Left lung (tissue), 10 donors: ENCODE data around the gene SRGN. TPM values are rescaled to one million over a fixed set of nuclear protein-coding genes. Genes with fewer than 3 reads are reported as not detected.

Source experiments
- ATAC-seq: fragments of 200-7000 bp; cut with Tn5 transposase; one replicate; pipeline ENCODE4 v1.9.1; 2020; ENCODE audit warnings: moderate library complexity
- DNase-seq, 4 donors: peaks; one replicate each; pipeline ENCODE4 v3.0.0-alpha.2; 2013 to 2020
- H3K27ac ChIP-seq, 2 donors: fragments of 200-600 bp; sonication (generic) in 1 of 2; one replicate each; pipeline versions ENCODE4 v1.5.0 to v1.8.0; 2020 to 2021
- H3K27me3 ChIP-seq, 2 donors: fragments of 200-600 bp; sonication (generic) in 1 of 2; one replicate each; pipeline versions ENCODE4 v1.5.0 to v1.8.0; 2020 to 2021
- H3K36me3 ChIP-seq, 2 donors: fragments of 200-600 bp; sonication (generic) in 1 of 2; one replicate each; pipeline versions ENCODE4 v1.5.0 to v1.8.0; 2020 to 2021
- H3K4me1 ChIP-seq, 2 donors: fragments of 200-600 bp; one replicate each; pipeline ENCODE4 v1.8.0; 2021
- H3K4me3 ChIP-seq, 2 donors: fragments of 200-600 bp; sonication (generic) in 1 of 2; one replicate each; pipeline versions ENCODE4 v1.5.0 to v1.8.0; 2020 to 2021; ENCODE audit warnings: mild to moderate bottlenecking in 1 of 2
- H3K9me3 ChIP-seq, 2 donors: fragments of 200-600 bp; sonication (generic) in 1 of 2; one replicate each; pipeline versions ENCODE4 v1.5.0 to v1.8.0; 2020 to 2021
- intact Hi-C, 2 donors: fragments of 100-400 bp; cut with DNase I; formaldehyde crosslinking; loops; one replicate each; pipeline versions ENCODE4 v1.11.2 to v1.14.2; 2022
- polyA plus RNA-seq, 6 donors: library from polyadenylated mRNA; unstranded; fragments of 120-200 nt; gene quantifications; one replicate each; pipeline ENCODE4 v1.2.1, GENCODE V29; 2013; ENCODE audit not compliant: insufficient read length in 6 of 6
- total RNA-seq, 2 donors: library from RNA; stranded (reverse); fragmentation: NEBNext Ultra II Directional; extraction: Animal tissue kit (Norgen Biotek cat#: 25700); gene quantifications; one replicate each; pipeline ENCODE4 v1.2.1, GENCODE V29; 2021
- TF ChIP-seq, protein P1 (sequence below), 2 donors: fragments of 200-600 bp; sonication (generic) in 1 of 2; IDR thresholded peaks; one replicate each; pipeline versions ENCODE4 v1.5.0 to v1.8.0; 2021; ENCODE audit warnings: antibody characterized with exemption in 2 of 2
- donor health status: DM: no; HTN: yes; CAD: no.
- donor health status: DM: no; HTN: no; CAD: no.

SRGN gene
- total and polyA plus RNA-seq, 8 donors, result 25.7 to 533 (median 36.1) TPM

DNA sequence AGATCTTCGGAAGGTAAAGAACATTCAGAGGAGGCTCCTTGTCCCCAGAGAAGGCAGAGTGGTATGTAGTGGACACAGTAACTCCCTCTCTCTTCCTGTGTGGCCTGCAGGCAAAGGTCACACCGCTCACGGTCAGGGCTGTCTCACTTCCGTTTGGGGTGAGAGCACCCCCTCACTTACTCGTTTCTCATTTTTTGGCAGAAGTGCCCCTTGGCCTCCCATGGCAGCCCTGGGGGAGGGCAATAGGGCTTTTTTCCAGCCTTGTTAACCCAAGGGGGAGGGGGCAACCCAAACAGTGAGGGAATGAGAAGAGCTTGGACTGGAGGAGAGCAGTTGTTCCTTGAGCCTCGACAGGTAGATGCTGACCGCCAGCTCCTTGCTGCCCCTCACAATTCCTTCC is 31.8 kb upstream of the SRGN start:
- Histone ChIP-seq H3K27me3 (no peaks in the 10 kb centered on the region), H3K4me3 (no peak overlapping the region), H3K27ac (peak overlapping the region; percentile 61 to 86), H3K4me1 (peaks cover 0 to 92% of the 10 kb centered on the region in 2 donors), H3K9me3 (no peaks in the 10 kb centered on the region), H3K36me3 (no peaks in the 10 kb centered on the region)
- intact Hi-C loops, result no loop called here
- peak in 2 of 4 donors; percentile 74 to 83 for DNase-seq
- ATAC-seq, result peak; percentile 53
- TF ChIP-seq, protein P1, sequence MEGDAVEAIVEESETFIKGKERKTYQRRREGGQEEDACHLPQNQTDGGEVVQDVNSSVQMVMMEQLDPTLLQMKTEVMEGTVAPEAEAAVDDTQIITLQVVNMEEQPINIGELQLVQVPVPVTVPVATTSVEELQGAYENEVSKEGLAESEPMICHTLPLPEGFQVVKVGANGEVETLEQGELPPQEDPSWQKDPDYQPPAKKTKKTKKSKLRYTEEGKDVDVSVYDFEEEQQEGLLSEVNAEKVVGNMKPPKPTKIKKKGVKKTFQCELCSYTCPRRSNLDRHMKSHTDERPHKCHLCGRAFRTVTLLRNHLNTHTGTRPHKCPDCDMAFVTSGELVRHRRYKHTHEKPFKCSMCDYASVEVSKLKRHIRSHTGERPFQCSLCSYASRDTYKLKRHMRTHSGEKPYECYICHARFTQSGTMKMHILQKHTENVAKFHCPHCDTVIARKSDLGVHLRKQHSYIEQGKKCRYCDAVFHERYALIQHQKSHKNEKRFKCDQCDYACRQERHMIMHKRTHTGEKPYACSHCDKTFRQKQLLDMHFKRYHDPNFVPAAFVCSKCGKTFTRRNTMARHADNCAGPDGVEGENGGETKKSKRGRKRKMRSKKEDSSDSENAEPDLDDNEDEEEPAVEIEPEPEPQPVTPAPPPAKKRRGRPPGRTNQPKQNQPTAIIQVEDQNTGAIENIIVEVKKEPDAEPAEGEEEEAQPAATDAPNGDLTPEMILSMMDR (IDR thresholded peaks at IDR 0.05), result no peak

DNA sequence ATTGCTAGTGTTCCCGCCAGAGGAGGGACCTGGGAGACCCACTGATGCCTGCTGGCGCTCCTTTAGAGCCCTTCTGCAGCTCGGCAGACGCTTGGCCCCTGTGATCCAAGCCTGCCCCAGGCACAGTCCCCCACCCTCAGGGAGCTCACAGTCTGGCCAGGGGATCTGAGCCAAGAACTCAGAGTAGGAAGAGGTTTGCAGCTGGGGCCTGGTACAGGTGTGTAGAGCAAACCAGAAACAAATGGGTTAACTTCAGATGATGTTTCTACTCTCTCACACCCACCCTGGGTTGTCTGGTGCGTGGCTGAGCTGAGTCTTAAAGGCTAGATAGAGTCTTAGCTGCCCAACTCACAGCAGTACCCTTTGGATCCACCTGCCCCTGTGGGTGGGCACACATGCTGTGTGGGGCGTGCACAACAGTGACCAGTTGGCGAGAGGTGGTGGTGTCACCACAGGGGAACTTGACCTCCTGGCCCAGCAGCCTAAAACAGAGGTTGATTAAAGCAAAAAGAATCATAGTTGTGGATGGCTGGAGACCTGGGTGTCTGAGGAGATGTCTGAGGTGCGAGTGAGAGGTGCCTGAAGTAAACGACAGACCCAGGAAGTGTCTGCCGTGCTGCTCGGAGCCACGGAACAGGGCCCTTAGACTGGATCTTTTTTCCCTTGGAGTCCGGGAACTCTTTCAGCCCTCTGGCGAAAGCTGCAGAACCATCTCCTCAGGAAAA is 31.2 kb upstream of the SRGN start:
- no peak for DNase-seq
- H3K4me1 ChIP-seq, result peaks cover under 1 to 92% of the 10 kb centered on the region in 2 donors
- no peaks in the 10 kb centered on the region for H3K27me3 ChIP-seq
- intact Hi-C loops, result no loop called here
- no peak for ATAC-seq
- TF ChIP-seq, protein P1 (IDR thresholded peaks at IDR 0.05), result no peak
- H3K9me3 ChIP-seq, result no peaks in the 10 kb centered on the region
- peak overlapping the region; percentile 61 to 86 for H3K27ac ChIP-seq
- no peak overlapping the region for H3K4me3 ChIP-seq
- H3K36me3 ChIP-seq, result no peaks in the 10 kb centered on the region

DNA sequence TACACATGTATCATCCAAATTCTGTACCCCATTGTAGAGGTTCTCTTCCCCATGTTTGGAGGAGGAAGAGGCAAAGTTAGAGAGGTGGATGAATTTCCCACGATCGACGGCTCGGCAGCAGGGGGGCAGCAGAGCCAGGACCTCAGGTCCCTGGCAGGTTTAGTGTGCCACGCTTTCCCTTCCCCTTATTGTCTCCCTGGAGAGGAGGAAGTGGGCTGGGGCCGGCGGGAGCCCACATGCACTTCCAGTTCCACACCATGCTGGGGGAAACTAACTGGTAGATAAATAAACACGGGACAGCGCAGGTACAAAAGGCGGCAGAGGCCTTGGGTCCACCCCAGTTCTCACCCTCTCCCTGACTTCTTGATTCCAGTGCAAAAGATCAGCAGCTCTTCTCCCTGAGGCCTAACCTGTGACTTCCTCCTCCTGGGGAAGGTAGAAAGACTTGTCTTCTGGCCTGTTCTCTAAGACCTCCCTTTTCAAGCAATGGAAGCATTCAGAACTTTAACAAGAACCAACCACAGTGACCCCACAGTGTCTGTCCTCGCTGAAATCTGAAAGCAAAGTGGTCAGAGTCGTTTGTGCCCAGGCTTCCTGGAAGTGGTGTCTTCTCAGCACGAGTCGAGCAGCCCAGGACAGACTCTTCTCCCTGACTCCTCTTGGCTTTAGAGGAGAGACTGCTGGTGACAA is 30.5 kb upstream of the SRGN start:
- no peaks in the 10 kb centered on the region for H3K36me3 ChIP-seq
- H3K4me3 ChIP-seq, result no peak overlapping the region
- ATAC-seq (peak; percentile 31), DNase-seq (peak in 2 of 4 donors; percentile 80 to 91)
- H3K9me3 ChIP-seq, result no peaks in the 10 kb centered on the region
- peaks cover 6 to 92% of the 10 kb centered on the region in 2 donors for H3K4me1 ChIP-seq
- peak overlapping the region; percentile 61 to 86 for H3K27ac ChIP-seq
- H3K27me3 ChIP-seq, result no peaks in the 10 kb centered on the region
- TF ChIP-seq, protein P1 (IDR thresholded peaks at IDR 0.05), result no peak
- intact Hi-C loops, result no loop called here

DNA sequence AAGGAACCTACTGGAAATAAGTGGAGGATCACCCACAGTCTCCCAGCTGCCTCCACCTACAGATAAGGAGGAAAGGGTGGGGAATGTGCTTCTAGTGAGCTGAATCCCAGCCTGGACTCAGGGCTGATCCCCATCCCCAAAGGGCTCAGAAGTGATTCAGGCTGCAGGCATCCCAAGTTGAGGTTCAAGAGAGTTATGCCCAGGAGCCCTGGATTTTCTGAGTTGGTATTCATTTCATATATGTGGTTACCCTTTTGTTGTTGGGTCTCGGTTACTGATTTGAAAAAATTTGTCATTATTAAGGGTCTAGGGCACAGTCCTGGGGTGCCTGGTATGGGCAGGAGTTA is 30.0 kb upstream of the SRGN start:
- H3K9me3 ChIP-seq, result no peaks in the 10 kb centered on the region
- TF ChIP-seq, protein P1 (IDR thresholded peaks at IDR 0.05), result no peak
- no peaks in the 10 kb centered on the region for H3K36me3 ChIP-seq
- ATAC-seq (no peak), DNase-seq (no peak)
- peak overlapping the region; percentile 61 to 86 for H3K27ac ChIP-seq
- intact Hi-C loops, result no loop called here
- H3K4me3 ChIP-seq, result no peak overlapping the region
- H3K27me3 ChIP-seq, result no peaks in the 10 kb centered on the region
- H3K4me1 ChIP-seq, result peaks cover 6 to 92% of the 10 kb centered on the region in 2 donors

DNA sequence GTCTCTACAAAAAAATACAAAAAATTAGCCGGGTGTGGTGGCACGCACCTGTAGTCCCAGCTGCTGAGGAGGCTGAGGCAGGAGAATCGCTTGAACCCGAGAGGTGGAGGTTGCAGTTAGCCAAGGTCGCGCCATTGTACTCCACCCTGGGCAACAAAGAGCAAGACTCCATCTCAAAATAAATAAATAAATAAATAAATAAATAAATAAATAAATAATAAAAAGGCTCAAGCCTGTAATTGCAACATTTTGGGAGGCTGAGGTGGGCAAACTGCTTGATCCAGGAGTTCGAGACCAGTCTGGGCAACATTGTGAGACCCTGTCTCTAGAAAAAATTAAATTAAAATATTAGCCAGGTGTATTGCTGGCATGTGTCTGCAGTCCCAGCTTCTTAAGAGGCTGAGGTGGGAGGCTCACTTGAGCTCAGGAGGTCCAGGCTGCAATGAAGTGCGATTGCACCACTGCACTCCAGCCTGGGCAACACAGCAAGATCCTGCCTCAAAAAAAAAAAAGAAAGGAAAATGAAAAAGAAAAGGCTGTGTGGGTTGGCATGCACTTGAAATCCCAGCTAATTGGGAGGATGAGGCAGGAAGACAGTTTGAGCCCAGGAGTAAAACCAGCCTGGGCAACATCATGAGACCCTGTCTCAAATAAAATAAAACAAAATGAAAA is 27.6 kb upstream of the SRGN start:
- peak overlapping the region in 1 of 2 donors; percentile 99 for H3K27ac ChIP-seq
- TF ChIP-seq, protein P1 (IDR thresholded peaks at IDR 0.05), result no peak

More for the DNA sequence above, 27.6 kb upstream of the SRGN start:
- intact Hi-C loops, result no loop called here
- DNase-seq (no peak), ATAC-seq (no peak)
- peaks cover 6 to 100% of the 10 kb centered on the region in 2 donors for H3K4me1 ChIP-seq
- no peaks in the 10 kb centered on the region for H3K36me3 ChIP-seq
- H3K9me3 ChIP-seq, result no peaks in the 10 kb centered on the region
- no peak overlapping the region for H3K4me3 ChIP-seq
- H3K27me3 ChIP-seq, result no peaks in the 10 kb centered on the region
